Neural crest cell (in vitro differentiated cells): ENCODE data around the gene SETD6. TPM values are rescaled to one million over a fixed set of nuclear protein-coding genes. Genes with fewer than 3 reads are reported as not detected.
A peak's percentile ranks its signal among the peaks of the same experiment; 100 is the strongest.

Experiments used
- DNase-seq: peaks from one replicate; pipeline ENCODE4 v3.0.0; 2021; ENCODE audit warnings: low read depth, mixed read lengths, low spot score
- H3K27ac Mint-ChIP-seq: one replicate; pipeline ENCODE4 v1.8.0; 2021; ENCODE audit warnings: mild to moderate bottlenecking, mixed read lengths; ENCODE audit not compliant: unreplicated experiment
- H3K27me3 Mint-ChIP-seq: 2 replicates; pipeline ENCODE4 v1.8.0; 2021; ENCODE audit warnings: low read depth, mild to moderate bottlenecking, mixed read lengths
- H3K36me3 Mint-ChIP-seq: 2 replicates; pipeline ENCODE4 v1.8.0; 2021; ENCODE audit warnings: low read depth, mild to moderate bottlenecking, mixed read lengths
- H3K4me1 Mint-ChIP-seq: 2 replicates; pipeline ENCODE4 v1.8.0; 2021; ENCODE audit warnings: mixed read lengths
- H3K4me3 Mint-ChIP-seq: one replicate; pipeline ENCODE4 v1.8.0; 2021; ENCODE audit warnings: mild to moderate bottlenecking, mixed read lengths
- H3K9me3 Mint-ChIP-seq: 2 replicates; pipeline ENCODE4 v1.8.0; 2021; ENCODE audit warnings: mixed read lengths
- CTCF ChIP-seq: fragments of 200-600 bp; sonication (generic); conservative IDR thresholded peaks from 2 replicates; pipeline ENCODE4 v1.5.0; 2021; ENCODE audit warnings: antibody characterized with exemption, mild to moderate bottlenecking
- total RNA-seq: library from RNA; stranded (reverse); gene quantifications from 2 replicates; pipeline ENCODE4 v1.2.1, GENCODE V29; 2021

Gene SETD6
- total RNA-seq, 1 donor from 2014 or later, result 35.6 TPM

DNA sequence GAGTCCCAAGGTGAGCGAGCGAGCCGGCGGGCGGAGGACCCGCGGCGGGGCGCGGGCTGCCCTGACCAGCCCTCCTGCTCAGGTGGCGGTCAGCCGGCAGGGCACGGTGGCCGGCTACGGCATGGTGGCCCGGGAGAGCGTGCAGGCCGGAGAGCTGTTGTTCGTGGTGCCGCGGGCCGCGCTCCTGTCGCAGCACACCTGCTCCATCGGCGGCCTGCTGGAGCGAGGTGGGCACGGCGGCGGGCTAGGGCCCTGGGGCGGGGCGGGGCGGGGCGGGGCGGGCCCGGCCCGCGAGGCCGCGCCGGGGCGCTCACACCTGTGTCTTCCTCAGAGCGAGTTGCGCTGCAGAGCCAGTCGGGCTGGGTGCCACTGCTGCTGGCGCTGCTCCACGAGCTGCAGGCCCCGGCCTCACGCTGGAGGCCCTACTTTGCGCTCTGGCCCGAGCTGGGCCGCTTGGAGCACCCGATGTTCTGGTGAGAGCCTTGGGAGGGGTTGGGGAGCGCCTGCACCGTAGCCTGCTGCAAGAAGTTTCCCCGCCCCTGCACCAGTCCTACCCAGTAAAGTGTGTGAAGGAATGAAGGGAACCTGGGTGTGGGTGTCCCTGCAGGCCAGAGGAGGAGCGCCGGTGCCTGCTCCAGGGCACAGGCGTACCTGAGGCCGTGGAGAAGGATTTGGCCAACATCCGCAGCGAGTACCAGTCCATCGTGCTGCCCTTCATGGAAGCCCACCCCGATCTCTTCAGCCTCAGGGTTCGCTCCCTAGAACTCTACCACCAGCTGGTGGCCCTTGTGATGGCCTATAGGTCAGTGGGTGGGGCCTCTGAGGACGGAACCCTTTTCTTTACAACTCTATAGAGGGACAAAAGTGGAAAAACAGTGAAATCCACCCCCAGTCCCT lies 802 bp downstream of the SETD6 start:
- peaks cover 28% of the 10 kb centered on the region for H3K4me1 Mint-ChIP-seq
- no peak for DNase-seq
- peak overlapping the region; percentile 95 for H3K4me3 Mint-ChIP-seq
- H3K27me3 Mint-ChIP-seq, result peaks cover 15% of the 10 kb centered on the region
- H3K36me3 Mint-ChIP-seq, result peaks cover 9% of the 10 kb centered on the region
- peak; percentile 4 for TF ChIP-seq CTCF
- no peak overlapping the region for H3K27ac Mint-ChIP-seq
- no peaks in the 10 kb centered on the region for H3K9me3 Mint-ChIP-seq

- DNase-seq, result no peak
- Mint-ChIP-seq H3K4me1 (peaks cover 27% of the 10 kb centered on the region), H3K9me3 (no peaks in the 10 kb centered on the region), H3K4me3 (peak overlapping the region; percentile 79), H3K27ac (no peak overlapping the region), H3K36me3 (peaks cover 9% of the 10 kb centered on the region), H3K27me3 (peaks cover 15% of the 10 kb centered on the region)
- TF ChIP-seq CTCF, result no peak
These were observed 1.4 kb downstream of the SETD6 start for GRCh38 chr16:58516768-58517107.

DNA sequence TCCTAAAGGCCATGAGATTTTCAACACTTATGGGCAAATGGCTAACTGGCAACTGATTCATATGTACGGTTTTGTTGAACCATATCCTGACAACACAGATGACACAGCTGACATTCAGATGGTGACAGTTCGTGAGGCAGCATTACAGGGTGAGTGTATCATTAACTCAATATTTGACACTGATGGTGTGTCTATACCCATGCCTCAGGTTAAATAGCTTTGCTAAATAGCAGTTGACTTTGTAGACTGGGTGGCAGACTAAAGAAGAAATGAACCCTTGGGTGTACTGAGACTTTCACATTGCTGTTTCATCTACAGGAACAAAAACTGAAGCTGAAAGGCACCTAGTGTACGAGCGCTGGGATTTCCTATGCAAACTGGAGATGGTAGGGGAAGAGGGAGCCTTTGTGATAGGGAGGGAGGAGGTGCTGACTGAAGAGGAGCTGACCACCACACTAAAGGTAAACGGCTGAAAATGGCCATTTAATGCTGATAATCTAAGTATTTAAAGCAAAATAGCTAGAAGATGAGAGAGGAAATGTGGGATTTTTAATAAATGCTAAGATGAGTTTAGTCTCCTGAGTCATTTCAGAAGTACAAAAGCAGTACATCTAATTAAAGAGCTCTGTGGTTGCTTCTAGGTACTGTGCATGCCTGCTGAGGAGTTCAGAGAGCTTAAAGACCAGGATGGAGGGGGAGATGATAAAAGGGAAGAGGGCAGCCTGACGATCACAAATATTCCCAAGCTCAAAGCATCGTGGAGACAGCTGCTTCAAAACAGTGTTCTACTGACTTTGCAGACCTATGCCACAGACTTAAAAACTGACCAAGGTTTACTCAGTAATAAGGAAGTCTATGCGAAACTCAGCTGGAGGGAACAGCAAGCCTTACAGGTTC lies 3.0 kb downstream of the SETD6 start:
- Mint-ChIP-seq H3K27ac (no peak overlapping the region), H3K27me3 (peaks cover 9% of the 10 kb centered on the region), H3K4me1 (peaks cover 18% of the 10 kb centered on the region), H3K9me3 (no peaks in the 10 kb centered on the region), H3K4me3 (peak overlapping the region; percentile 52), H3K36me3 (peaks cover 17% of the 10 kb centered on the region)
- TF ChIP-seq CTCF, result no peak
- no peak for DNase-seq

DNA sequence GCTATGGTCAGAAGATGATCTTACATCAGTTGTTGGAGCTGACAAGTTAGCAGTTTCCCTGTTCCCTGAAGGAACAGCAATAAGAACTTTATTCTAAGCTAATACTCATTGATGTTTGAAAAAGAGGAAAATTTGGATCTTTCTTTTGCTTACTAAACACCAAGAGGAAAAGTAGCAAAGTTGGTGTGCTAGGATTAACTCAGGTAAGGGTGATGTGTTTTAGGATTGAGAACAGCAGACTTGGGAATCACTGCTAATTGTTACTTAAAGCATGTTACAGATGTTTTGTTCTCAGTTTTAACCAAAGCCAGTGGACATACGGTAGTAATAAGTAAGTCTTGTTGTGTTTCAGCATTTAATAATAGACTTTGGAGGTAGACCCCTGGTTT lies 3.7 kb downstream of the SETD6 start:
- peaks cover 17% of the 10 kb centered on the region for H3K36me3 Mint-ChIP-seq

More for the DNA sequence above, 3.7 kb downstream of the SETD6 start:
- DNase-seq, result no peak
- Mint-ChIP-seq H3K27ac (no peak overlapping the region), H3K4me1 (peaks cover 17% of the 10 kb centered on the region), H3K4me3 (no peak overlapping the region), H3K27me3 (peaks cover 9% of the 10 kb centered on the region), H3K9me3 (no peaks in the 10 kb centered on the region)
- TF ChIP-seq CTCF, result no peak
